ENCODE measurements around the gene C12orf57. TPM values are rescaled to one million over a fixed set of nuclear protein-coding genes. Genes with fewer than 3 reads are reported as not detected.

The C12orf57 gene
- total and polyA plus RNA-seq, 2 of the 13 experiments (the other 11 are each of a cell fraction or from before 2014, with no cell fraction given) = 84.0 to 287 TPM

DNA sequence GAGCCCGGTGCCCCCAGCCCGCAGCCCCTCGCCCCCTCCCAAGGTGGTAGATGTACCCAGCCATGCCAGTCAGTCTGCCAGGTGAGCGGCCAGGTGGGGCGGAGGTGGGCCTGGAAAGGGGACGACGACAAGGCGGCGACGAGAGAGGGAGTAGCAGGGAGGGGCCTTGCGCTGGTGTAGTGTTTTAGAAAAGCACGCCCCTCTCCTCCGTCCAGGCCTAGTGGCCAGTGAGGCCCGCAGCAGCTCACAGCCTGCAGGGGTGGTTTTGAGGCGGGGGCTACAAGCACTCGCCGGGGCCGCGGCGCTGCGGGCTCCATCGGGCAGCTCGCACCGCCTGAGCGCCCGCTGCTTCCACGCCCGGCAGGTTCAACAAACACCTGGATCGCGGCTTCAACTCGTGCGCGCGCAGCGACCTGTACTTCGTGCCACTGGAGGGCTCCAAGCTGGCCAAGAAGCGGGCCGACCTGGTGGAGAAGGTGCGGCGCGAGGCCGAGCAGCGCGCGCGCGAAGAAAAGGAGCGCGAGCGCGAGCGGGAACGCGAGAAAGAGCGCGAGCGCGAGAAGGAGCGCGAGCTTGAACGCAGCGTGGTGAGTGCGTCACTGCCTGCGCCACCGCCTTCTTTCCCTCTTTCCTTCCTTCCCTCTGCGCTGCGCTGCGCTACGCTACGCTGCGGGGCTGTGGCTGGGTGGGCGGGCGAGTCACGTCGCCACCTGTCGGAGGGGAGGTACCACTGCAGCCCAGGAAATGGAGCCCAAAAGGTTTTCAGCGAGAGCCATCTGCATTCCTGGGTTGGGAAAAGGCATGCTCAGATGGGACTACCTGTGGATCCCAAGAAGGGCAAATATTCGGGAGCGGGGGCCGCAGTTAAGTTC lies 6.1 kb upstream of the C12orf57 start (continued):
- TF ChIP-seq ZNF34 (CRISPR knock-in tag; IDR thresholded peaks at IDR 0.05; ENCODE audit: borderline replicate concordance) = no peak
- peak; percentile 86 for TF ChIP-seq JARID2 (CRISPR knock-in tag; IDR thresholded peaks at IDR 0.05; ENCODE audit: insufficient replicate concordance)
- peak; percentile 31; the same call in 1 of the 2 replicates for TF ChIP-seq TBX3 (IDR thresholded peaks at IDR 0.05; ENCODE audit: borderline replicate concordance)
- TF ChIP-seq, protein P1, sequence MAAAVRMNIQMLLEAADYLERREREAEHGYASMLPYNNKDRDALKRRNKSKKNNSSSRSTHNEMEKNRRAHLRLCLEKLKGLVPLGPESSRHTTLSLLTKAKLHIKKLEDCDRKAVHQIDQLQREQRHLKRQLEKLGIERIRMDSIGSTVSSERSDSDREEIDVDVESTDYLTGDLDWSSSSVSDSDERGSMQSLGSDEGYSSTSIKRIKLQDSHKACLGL (CRISPR knock-in tag; IDR thresholded peaks at IDR 0.05) = peak; percentile 86
- TF ChIP-seq, protein P2, sequence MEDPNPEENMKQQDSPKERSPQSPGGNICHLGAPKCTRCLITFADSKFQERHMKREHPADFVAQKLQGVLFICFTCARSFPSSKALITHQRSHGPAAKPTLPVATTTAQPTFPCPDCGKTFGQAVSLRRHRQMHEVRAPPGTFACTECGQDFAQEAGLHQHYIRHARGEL (CRISPR knock-in tag; IDR thresholded peaks at IDR 0.05) = peak; percentile 74; the same call in 1 of the 2 replicates
- peak; percentile 60; the same call in 1 of the 2 replicates for TF ChIP-seq ZFP41 (CRISPR knock-in tag; IDR thresholded peaks at IDR 0.05; ENCODE audit: borderline replicate concordance)
- TF ChIP-seq, protein P3, sequence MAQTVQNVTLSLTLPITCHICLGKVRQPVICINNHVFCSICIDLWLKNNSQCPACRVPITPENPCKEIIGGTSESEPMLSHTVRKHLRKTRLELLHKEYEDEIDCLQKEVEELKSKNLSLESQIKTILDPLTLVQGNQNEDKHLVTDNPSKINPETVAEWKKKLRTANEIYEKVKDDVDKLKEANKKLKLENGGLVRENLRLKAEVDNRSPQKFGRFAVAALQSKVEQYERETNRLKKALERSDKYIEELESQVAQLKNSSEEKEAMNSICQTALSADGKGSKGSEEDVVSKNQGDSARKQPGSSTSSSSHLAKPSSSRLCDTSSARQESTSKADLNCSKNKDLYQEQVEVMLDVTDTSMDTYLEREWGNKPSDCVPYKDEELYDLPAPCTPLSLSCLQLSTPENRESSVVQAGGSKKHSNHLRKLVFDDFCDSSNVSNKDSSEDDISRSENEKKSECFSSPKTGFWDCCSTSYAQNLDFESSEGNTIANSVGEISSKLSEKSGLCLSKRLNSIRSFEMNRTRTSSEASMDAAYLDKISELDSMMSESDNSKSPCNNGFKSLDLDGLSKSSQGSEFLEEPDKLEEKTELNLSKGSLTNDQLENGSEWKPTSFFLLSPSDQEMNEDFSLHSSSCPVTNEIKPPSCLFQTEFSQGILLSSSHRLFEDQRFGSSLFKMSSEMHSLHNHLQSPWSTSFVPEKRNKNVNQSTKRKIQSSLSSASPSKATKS (CRISPR knock-in tag; IDR thresholded peaks at IDR 0.05) = no peak
- peak; percentile 9; the same call in 1 of the 2 replicates for TF ChIP-seq MIER2 (CRISPR knock-in tag; IDR thresholded peaks at IDR 0.05)
- TF ChIP-seq, protein P4, sequence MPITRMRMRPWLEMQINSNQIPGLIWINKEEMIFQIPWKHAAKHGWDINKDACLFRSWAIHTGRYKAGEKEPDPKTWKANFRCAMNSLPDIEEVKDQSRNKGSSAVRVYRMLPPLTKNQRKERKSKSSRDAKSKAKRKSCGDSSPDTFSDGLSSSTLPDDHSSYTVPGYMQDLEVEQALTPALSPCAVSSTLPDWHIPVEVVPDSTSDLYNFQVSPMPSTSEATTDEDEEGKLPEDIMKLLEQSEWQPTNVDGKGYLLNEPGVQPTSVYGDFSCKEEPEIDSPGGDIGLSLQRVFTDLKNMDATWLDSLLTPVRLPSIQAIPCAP (CRISPR knock-in tag; IDR thresholded peaks at IDR 0.05; ENCODE audit: low read depth) = no peak
- TF ChIP-seq ZNF891 (CRISPR knock-in tag; IDR thresholded peaks at IDR 0.05) = peak; percentile 89
- TF ChIP-seq DPF2 (CRISPR knock-in tag; IDR thresholded peaks at IDR 0.05; ENCODE audit: borderline replicate concordance, low read depth) = no peak
- TF ChIP-seq ZNF577 (CRISPR knock-in tag; IDR thresholded peaks at IDR 0.05; ENCODE audit: borderline replicate concordance, low read depth) = no peak
- TF ChIP-seq, protein P5, sequence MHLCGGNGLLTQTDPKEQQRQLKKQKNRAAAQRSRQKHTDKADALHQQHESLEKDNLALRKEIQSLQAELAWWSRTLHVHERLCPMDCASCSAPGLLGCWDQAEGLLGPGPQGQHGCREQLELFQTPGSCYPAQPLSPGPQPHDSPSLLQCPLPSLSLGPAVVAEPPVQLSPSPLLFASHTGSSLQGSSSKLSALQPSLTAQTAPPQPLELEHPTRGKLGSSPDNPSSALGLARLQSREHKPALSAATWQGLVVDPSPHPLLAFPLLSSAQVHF (CRISPR knock-in tag; IDR thresholded peaks at IDR 0.05) = peak; percentile 32; the same call in 1 of the 2 replicates
- no peak for TF ChIP-seq RFX1 (IDR thresholded peaks at IDR 0.05)
- TF ChIP-seq ZNF383 (CRISPR knock-in tag; IDR thresholded peaks at IDR 0.05; ENCODE audit: borderline replicate concordance) = no peak
- TF ChIP-seq, protein P6, sequence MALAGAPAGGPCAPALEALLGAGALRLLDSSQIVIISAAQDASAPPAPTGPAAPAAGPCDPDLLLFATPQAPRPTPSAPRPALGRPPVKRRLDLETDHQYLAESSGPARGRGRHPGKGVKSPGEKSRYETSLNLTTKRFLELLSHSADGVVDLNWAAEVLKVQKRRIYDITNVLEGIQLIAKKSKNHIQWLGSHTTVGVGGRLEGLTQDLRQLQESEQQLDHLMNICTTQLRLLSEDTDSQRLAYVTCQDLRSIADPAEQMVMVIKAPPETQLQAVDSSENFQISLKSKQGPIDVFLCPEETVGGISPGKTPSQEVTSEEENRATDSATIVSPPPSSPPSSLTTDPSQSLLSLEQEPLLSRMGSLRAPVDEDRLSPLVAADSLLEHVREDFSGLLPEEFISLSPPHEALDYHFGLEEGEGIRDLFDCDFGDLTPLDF (CRISPR knock-in tag; IDR thresholded peaks at IDR 0.05) = peak; percentile 94
- TF ChIP-seq, protein P7, sequence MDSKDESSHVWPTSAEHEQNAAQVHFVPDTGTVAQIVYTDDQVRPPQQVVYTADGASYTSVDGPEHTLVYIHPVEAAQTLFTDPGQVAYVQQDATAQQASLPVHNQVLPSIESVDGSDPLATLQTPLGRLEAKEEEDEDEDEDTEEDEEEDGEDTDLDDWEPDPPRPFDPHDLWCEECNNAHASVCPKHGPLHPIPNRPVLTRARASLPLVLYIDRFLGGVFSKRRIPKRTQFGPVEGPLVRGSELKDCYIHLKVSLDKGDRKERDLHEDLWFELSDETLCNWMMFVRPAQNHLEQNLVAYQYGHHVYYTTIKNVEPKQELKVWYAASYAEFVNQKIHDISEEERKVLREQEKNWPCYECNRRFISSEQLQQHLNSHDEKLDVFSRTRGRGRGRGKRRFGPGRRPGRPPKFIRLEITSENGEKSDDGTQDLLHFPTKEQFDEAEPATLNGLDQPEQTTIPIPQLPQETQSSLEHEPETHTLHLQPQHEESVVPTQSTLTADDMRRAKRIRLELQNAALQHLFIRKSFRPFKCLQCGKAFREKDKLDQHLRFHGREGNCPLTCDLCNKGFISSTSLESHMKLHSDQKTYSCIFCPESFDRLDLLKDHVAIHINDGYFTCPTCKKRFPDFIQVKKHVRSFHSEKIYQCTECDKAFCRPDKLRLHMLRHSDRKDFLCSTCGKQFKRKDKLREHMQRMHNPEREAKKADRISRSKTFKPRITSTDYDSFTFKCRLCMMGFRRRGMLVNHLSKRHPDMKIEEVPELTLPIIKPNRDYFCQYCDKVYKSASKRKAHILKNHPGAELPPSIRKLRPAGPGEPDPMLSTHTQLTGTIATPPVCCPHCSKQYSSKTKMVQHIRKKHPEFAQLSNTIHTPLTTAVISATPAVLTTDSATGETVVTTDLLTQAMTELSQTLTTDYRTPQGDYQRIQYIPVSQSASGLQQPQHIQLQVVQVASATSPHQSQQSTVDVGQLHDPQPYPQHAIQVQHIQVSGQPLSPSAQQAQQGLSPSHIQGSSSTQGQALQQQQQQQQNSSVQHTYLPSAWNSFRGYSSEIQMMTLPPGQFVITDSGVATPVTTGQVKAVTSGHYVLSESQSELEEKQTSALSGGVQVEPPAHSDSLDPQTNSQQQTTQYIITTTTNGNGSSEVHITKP (CRISPR knock-in tag; IDR thresholded peaks at IDR 0.05; ENCODE audit: low read depth) = 0 out of 2 replicates have a peak, but pooled peaks have one; percentile 51
- peak; percentile 88; the same call in 1 of the 3 replicates for TF ChIP-seq MXI1 (IDR thresholded peaks at IDR 0.05; ENCODE audit: borderline replicate concordance, low read depth, low read length)
